Heart left ventricle (tissue), 13 donors: ENCODE results near the gene FMN2.

Source experiments
- CTCF ChIP-seq, 12 donors: fragments of 200-600 bp; sonication (generic) in 4 of 12; IDR thresholded peaks; one replicate each; pipeline versions ENCODE4 v1.5.0 to v1.8.0; 2018 to 2022; ENCODE audit warnings: antibody characterized with exemption in 12 of 12, mild to moderate bottlenecking in 5 of 12
- POLR2A ChIP-seq, 2 donors: fragments of 450-650 bp; IDR thresholded peaks; one replicate each; pipeline ENCODE4 v1.6.1; 2017; ENCODE audit warnings: antibody characterized with exemption in 2 of 2, mild to moderate bottlenecking in 2 of 2, moderate library complexity in 2 of 2
- donor health status: ischemic (EF 13 %, LVEDD 7.1; RV severe dilation, severe dysfunction).
- donor health status: DM: no; HTN: yes; CAD: no.
- donor health status: DM: no; HTN: no; CAD: no.
- donor health status: ischemic (EF 25% LVEDD 6.9; RV normal size, moderate dysfunction).
- donor health status: ischemic (EF 25% LVEDD 5.7; RV mildly dilated, moderate dysfunction).
- donor health status: ischemic (EF 35%, LVEDD 5.7; RV mildly dilated, moderate dysfunction).
- donor health status: nonischemic (EF 11% LVEDD 7.7; RV severe dilation, severe dysfunction).
- donor health status: DM: yes; HTN: yes; CAD: no.
- donor health status: PGD.
- donor health status: ischemic (EF 29% LVEDD 5.4; RV normal size, mild dysfunction).
- donor health status: nonischemic (EF 23%, LVEDD 6.1; RV moderate dilation, normal function).

GRCh38 chr1:240152611-240153297, 61.1 kb downstream of the FMN2 start:
- TF ChIP-seq CTCF (IDR thresholded peaks at IDR 0.05) (no peak), POLR2A (IDR thresholded peaks at IDR 0.05) (no peak)
